Fibroblast of the aortic adventitia (primary cell): Measurements from ENCODE around the gene EHD4. TPM values are rescaled to one million over a fixed set of nuclear protein-coding genes. Genes with fewer than 3 reads are reported as not detected.

Experiments used
- DNase-seq: peaks from one replicate; pipeline ENCODE4 v3.0.0-alpha.2; 2010; ENCODE audit warnings: low read depth
- H3K4me3 ChIP-seq: 2 replicates; pipeline ENCODE4 v1.5.1; 2011; ENCODE audit warnings: low read depth, mild to moderate bottlenecking, control low read depth, low read length, moderate library complexity
- total RNA-seq: library from RNA; depleted of rRNA; stranded (reverse); fragments of >200 nt; gene quantifications from 2 replicates; pipeline ENCODE4 v1.2.3, GENCODE V29; 2012; ENCODE audit warnings: low replicate concordance
- TF ChIP-seq, protein P1 (sequence below): IDR thresholded peaks from 2 replicates; pipeline ENCODE4 v1.5.1; 2011; ENCODE audit warnings: mild to moderate bottlenecking, low read length, control low read depth, inconsistent platforms; ENCODE audit not compliant: insufficient read depth

EHD4 gene
- total RNA-seq, 1 donor: 10.8 TPM

DNA sequence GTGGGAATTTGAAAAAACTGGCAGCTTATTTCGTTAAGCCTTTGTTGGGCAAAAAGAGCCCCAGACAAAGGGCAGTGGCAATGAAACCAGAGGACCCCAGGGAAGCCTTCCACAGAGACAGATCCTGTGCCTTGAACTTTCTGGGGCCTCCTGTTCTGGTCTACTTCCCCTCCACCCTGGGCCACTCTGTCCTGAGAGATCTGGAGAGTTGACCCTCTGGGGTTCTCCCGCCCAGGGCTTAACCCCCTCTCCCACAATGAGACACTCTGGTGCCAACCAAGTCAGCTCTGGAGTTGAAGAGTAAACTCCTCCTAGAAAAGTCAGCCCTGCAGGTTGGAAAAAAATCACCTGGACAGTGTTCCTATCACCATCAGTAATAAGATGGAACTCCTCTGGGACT, 20.8 kb downstream of the EHD4 start:
- H3K4me3 ChIP-seq: no peak overlapping the region
- no peak for DNase-seq
- TF ChIP-seq, protein P1, sequence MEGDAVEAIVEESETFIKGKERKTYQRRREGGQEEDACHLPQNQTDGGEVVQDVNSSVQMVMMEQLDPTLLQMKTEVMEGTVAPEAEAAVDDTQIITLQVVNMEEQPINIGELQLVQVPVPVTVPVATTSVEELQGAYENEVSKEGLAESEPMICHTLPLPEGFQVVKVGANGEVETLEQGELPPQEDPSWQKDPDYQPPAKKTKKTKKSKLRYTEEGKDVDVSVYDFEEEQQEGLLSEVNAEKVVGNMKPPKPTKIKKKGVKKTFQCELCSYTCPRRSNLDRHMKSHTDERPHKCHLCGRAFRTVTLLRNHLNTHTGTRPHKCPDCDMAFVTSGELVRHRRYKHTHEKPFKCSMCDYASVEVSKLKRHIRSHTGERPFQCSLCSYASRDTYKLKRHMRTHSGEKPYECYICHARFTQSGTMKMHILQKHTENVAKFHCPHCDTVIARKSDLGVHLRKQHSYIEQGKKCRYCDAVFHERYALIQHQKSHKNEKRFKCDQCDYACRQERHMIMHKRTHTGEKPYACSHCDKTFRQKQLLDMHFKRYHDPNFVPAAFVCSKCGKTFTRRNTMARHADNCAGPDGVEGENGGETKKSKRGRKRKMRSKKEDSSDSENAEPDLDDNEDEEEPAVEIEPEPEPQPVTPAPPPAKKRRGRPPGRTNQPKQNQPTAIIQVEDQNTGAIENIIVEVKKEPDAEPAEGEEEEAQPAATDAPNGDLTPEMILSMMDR: no peak

DNA sequence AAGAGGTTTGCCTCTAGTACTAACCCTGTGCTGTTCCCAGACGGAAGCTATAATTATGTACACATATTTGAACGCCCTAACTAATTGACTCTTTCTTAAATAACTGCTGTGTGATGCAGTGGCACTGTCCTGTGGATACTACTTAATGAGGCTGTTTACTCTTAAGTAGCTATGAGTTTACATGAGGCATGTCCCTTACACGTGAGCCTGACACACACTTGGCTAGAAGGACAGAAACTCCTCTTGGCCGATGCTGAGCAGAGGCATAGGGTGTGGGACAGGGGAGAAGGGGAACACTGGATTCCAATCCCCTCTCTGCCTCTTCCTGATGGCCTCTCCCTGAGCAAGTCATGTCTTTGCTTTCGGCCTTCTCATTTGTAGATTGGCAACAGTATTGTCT, 21.9 kb downstream of the EHD4 start:
- TF ChIP-seq, protein P1: no peak
- no peak overlapping the region for H3K4me3 ChIP-seq
- peak; percentile 32 for DNase-seq

DNA sequence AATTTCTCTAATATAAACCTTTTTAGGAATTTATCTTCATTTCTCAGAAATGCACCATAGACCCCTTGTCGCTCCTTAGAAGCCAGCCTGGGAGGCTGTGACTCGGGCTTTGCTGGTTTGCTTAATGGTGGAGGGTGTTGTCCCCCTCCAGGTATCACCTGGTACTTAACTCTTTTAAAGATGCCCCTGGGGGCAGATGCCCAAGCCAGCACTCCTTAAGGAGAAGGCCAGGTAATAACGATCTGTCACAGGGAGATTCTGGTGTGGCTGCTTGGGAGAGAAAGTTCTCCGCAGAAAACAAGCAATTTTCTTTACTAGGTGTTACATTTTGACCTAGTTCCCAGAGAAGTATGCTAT, 22.3 kb downstream of the EHD4 start:
- TF ChIP-seq, protein P1: no peak
- DNase-seq: no peak
- no peak overlapping the region for H3K4me3 ChIP-seq

DNA sequence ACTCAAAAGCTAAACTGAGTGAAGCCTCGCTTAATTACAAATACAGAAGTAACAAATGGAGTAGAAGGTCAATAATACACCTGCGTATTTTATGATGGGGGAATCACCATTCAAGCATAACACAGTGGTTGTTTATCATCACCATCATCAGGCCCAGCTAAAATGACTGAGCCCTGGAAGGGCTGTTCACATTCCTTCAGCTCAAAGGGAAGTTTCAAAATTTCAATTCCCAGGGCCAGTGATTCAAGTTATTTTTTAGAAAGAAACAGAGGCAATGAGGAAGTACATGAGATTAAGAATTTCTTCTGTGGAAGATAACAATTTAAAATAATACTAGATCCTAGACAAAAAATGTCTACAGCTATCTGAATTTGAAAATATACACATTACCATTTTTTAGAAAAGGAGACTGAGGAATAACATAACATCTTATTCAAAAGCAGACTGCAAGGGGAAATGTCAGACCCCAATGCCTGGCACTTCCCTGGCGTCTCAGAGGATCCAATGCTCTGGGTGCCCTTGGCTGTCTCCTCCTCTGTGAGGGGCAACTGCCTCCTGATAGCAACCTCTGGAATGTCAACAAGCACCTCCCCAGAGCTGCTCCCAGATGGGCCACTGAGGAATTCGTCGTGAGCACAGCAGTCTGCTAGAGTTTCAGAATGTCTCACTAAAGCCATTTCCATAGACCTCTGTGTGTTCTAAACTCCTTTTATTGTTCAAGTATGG, 22.8 kb downstream of the EHD4 start:
- H3K4me3 ChIP-seq: no peak overlapping the region
- DNase-seq: peak; percentile 43
- TF ChIP-seq, protein P1: no peak

DNA sequence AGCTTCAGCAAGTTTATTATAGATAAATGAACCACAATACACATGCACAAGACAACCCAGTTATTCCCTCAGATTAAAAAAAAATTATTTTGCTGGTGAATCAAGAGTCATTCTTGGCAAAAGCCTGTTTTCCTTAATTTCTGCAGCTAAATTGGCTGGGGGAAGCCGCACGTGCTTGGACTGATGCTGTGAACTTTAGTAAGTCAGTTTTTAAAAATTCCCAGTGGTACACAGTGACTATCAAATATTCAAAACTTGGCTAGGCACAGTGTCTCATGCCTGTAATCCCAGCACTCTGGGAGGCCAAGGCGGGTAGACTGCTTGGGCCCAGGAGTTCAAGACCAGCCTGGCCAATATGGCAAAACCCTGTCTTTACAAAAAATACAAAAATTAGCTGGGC, 23.9 kb downstream of the EHD4 start:
- TF ChIP-seq, protein P1: no peak
- H3K4me3 ChIP-seq: no peak overlapping the region
- DNase-seq: peak; percentile 50

DNA sequence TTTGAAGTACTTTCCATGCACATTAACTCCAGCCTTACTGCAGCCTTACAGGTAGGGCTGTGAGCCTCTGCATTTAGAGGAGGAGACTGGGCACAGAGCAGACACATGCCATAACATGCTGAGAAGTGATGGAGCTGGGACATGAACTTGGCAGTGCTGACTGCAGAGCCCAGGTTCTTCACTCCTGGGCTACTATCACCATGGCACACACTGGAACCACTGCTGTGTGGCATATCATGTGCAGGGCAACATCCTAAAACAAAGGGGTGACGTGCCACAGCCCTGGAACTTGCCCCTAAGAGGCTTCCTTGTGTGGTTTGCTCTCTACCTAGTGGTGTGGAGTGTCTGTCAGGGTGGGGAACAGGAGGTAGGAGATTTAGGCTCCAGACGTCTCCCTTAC, 25.4 kb downstream of the EHD4 start:
- TF ChIP-seq, protein P1: no peak
- no peak for DNase-seq
- no peak overlapping the region for H3K4me3 ChIP-seq

DNA sequence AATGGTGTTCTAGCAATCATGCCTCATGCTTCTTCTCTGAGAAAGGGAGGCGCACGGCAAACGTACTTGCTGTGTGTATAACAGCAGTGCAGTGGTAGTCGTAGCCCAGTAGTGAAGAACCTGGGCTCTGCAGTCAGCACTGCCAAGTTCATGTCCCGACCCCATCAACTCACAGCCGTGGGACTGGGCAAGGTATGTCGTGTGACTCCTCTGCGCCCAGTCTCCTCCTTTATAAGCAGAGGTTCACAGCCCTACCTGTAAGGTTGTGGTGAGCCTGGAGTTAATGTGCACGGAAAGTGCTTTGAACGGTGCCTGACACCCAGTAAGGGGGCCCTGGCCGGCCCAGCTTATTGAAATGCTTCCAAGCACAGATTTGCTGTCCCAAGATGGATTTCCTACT, 26.6 kb downstream of the EHD4 start:
- TF ChIP-seq, protein P1: no peak
- DNase-seq: no peak
- H3K4me3 ChIP-seq: no peak overlapping the region
